Duodenal mucosa (tissue), 2 donors: ENCODE results near the gene TMEM170A.

Experiments used
- H3K27ac ChIP-seq: one replicate; pipeline ENCODE4 v1.7.0; 2013; ENCODE audit warnings: low read depth, low read length
- H3K27me3 ChIP-seq, 2 donors: one replicate each; pipeline ENCODE4 v1.7.0; 2013; ENCODE audit warnings: low read length in 2 of 2, control low read depth in 1 of 2; ENCODE audit not compliant: insufficient read depth in 2 of 2, control insufficient read depth in 1 of 2
- H3K36me3 ChIP-seq, 2 donors: one replicate each; pipeline ENCODE4 v1.7.0; 2013; ENCODE audit warnings: low read length in 2 of 2, control low read depth in 1 of 2; ENCODE audit not compliant: insufficient read depth in 2 of 2, control insufficient read depth in 1 of 2
- H3K4me1 ChIP-seq, 2 donors: one replicate each; pipeline ENCODE4 v1.7.0; 2013; ENCODE audit warnings: low read length in 2 of 2, control low read depth in 1 of 2; ENCODE audit not compliant: insufficient read depth in 2 of 2, control insufficient read depth in 1 of 2
- H3K4me3 ChIP-seq, 2 donors: one replicate each; pipeline ENCODE4 v1.7.0; 2013; ENCODE audit warnings: low read length in 2 of 2, low read depth in 1 of 2
- H3K9ac ChIP-seq, 2 donors: one replicate each; pipeline ENCODE4 v1.7.0; 2013; ENCODE audit warnings: low read length in 2 of 2, low read depth in 1 of 2
- H3K9me3 ChIP-seq, 2 donors: one replicate each; pipeline ENCODE4 v1.7.0; 2013; ENCODE audit warnings: low read length in 2 of 2, control low read depth in 1 of 2; ENCODE audit not compliant: control insufficient read depth in 1 of 2

The TMEM170A gene

DNA sequence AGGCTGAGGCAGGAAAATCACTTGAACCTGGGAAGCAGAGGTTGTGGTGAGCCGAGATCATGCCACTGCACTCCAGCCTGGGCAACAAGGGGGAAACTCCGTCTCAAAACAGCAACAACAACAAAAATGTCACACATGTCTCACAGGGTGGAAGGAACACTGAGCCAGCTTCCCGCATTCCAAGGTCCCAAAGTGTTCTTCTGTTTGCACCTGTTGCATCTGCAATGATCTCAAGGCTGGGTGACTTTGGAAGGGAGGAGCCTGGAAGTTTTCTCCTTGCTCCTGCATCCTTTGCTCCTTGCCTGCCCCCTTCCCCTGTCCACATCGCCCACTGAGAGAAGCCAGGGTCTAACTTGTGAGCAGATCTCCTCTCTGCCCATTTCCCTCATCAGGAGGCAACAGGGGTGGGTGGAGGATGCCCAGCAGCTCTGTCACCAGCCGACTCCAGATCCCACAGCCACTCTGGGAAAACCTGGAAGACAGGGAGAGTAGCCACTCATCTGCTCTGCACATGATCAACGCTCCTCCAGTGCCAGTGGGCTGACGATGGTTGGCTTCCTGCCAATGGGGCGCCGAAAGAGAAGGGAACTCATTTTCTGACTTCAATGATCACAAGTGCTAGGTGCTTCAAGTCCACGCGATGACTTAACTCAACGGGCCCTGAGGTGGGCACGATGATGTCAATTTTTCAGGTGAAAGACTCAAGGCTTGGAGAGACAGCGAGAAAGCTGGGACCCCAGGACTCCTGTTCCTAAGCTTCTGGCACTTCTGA is 18.1 kb upstream of the TMEM170A start:
- Histone ChIP-seq H3K27me3 (no peaks in the 10 kb centered on the region), H3K27ac (no peak overlapping the region)

DNA sequence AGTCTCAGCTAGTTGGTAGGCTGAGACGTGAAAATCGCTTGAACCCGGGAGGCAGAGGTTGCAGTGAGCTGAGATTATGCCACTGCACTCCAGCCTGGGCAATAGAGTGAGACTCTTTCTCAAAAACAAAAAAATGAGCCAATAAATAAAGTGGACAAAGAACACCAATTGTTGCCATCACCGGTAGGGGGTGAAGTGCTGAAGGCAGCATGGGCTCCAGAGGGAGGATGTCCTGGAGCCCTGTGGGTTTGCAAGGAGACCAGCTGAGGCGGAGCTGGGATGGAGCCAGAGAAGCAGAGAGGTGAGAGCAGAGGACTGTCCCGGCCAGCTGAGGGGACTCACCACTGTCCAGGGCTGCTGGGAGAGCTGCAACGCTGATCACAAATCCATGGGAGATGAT is 17.0 kb upstream of the TMEM170A start:
- Histone ChIP-seq H3K9me3 (no peaks in the 10 kb centered on the region), H3K9ac (no peak overlapping the region), H3K4me3 (no peak overlapping the region), H3K4me1 (peaks cover 16 to 19% of the 10 kb centered on the region in 2 donors), H3K27me3 (no peaks in the 10 kb centered on the region), H3K36me3 (no peaks in the 10 kb centered on the region), H3K27ac (no peak overlapping the region)

More for the DNA sequence above, 18.1 kb upstream of the TMEM170A start:
- Histone ChIP-seq H3K4me1 (peaks cover 22 to 26% of the 10 kb centered on the region in 2 donors), H3K4me3 (no peak overlapping the region), H3K9ac (no peak overlapping the region), H3K9me3 (no peaks in the 10 kb centered on the region), H3K36me3 (no peaks in the 10 kb centered on the region)

DNA sequence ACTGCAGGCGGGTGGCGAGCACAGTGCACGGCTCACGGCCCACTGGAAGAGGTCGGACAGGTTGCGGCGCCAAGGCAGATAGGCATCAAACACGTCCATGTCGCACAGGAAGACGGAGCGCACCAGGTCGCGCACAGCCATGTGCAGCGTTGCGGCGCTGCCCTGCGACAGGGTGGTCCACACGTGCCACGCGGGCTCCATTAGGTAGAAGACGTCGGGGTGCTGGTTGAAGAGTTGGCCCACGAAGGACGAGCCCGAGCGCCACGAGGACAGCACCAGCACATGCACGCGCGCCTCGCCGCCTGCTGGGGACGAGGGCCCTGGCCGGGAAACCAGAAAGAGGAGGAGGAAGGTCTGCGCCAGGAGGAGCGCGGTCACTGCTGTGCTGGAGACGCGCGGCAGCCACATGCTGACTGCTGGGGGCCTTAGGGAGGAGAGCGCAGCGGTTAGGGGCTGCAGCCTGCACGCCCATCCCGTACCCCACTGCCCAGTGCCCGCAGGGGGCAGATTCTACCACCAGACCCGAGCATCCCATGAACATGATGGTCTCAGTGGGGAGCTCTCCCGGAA is 15.0 kb upstream of the TMEM170A start:
- Histone ChIP-seq H3K4me1 (peaks cover 7 to 8% of the 10 kb centered on the region in 2 donors), H3K27me3 (no peaks in the 10 kb centered on the region), H3K27ac (no peak overlapping the region), H3K4me3 (no peak overlapping the region), H3K9ac (no peak overlapping the region), H3K9me3 (no peaks in the 10 kb centered on the region), H3K36me3 (no peaks in the 10 kb centered on the region)

DNA sequence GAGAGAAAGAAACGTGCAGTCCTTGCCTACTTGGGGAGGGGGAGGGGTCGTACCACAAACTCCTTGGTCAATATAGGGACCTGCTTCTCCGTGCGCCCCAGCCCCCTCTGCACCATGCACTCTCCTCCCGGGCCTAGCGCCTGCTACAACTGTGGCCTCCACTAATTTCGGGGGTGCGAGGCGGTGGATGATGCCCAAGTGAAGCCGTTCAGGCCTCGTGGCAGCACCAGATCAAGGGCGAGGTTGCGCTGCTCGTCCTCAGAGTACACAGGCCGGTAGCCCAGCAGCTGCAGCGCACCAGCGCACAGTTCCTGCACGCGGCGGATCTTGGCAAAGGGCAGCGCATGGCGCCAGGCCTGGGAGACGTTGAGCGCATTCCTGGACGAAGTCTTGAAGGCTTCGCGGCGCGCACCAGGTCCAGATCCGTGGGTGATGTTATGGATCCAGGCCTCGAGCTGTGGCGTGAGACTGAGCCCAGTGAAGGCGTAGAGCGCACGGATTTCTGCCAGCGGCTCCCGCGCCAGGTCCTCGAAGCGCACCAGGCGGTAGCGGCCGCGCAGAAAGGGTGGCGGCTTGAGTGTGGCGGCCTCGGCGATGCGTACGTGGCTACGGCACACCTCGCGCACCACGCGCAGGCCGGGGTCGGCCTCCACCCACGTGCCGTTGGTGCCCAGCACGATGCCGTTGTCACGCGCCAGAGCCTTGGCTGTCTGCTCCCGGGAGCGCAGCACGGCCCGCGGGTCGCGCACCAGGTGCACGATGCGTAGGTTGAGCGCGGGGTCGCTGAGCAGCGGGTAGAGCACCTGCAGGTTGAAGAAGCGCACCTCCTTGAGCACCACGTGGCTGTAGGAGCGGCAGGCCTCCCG is 14.2 kb upstream of the TMEM170A start:
- H3K4me1 ChIP-seq, result peaks cover 7 to 8% of the 10 kb centered on the region in 2 donors
- H3K36me3 ChIP-seq, result no peaks in the 10 kb centered on the region
- H3K27me3 ChIP-seq, result no peaks in the 10 kb centered on the region
- no peak overlapping the region for H3K9ac ChIP-seq
- H3K4me3 ChIP-seq, result no peak overlapping the region
- no peaks in the 10 kb centered on the region for H3K9me3 ChIP-seq
- no peak overlapping the region for H3K27ac ChIP-seq

DNA sequence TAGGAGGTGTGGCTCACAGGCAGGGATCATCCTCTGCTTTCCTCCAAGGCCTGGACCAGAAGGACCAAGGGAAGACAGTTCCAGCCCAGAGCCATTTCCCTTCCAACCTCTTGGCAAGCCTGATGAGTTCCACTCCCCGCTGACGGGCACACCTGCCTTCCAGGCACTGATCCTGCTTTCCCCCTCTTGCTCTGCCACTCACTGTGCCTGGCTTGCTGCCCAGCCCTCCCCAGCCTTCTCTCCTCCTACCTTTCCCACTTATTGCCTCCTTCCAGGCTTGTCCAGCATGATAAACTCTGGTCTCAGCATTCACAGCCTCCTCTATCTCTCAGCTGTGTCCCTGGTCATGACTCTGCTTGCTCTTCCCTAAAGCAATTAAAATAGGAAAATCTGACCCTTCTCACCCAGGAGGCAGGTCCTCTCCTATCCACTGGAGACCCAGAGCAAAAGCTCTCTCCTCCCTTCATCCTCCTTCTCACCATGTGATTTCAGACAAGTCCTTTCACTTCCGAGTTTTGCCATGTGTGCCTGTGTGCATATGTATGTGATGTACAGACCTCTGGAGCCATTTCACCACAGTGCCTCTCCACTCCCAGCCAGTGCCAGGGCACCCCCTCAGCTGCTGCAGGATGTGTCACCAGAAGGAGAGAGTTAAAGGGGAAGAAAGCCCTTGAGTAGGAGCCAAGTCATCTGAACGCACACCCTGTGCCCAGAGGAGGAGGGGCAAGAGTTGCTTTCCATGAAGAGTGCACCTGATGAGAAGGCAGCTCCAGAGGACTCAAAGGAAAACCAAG is 13.4 kb upstream of the TMEM170A start:
- Histone ChIP-seq H3K9me3 (no peaks in the 10 kb centered on the region), H3K9ac (no peak overlapping the region), H3K4me3 (no peak overlapping the region), H3K4me1 (peaks cover 7 to 8% of the 10 kb centered on the region in 2 donors), H3K27ac (no peak overlapping the region), H3K27me3 (no peaks in the 10 kb centered on the region), H3K36me3 (no peaks in the 10 kb centered on the region)

DNA sequence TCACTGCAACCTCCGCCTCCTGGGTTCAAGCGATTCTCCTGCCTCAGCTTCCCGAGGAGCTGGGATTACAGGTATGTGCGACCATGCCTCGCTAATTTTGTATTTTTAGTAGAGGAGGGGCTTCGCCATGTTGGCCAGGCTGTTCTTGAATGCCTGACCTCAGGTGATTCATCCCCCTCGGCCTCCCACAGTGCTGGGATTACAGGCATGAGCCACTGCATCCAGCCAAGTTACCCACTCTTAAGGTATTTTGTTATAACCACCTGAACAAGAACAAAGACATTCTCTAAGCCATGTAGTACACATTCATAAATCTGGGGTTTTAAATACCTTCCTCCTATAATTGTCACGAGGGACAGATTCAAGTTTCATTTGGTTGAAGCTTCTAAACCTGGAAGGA is 12.3 kb upstream of the TMEM170A start:
- Histone ChIP-seq H3K36me3 (no peaks in the 10 kb centered on the region), H3K4me3 (no peak overlapping the region), H3K9me3 (no peaks in the 10 kb centered on the region), H3K27ac (no peak overlapping the region), H3K9ac (no peak overlapping the region), H3K27me3 (no peaks in the 10 kb centered on the region), H3K4me1 (peaks cover 7 to 8% of the 10 kb centered on the region in 2 donors)

DNA sequence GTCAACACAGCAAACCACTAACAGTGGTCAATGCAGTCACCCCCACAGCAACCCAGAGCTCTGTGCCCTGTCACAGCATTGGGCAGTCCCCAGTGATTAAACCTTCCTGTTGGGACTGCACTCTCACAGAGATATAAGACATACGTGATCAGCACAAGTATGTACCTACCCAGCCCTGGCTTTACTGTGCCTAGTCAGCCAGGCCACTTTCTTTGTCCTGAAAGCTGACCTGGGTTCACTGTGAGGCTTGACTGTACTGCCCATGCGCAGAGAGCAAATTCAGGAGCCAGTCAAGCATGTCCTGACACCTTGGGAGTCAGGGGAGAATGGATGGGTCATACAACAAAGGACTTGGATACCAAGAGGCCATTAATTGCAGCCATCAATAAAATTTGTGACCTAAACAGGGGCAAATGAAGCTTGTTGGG is 10.9 kb upstream of the TMEM170A start:
- no peak overlapping the region for H3K9ac ChIP-seq

DNA sequence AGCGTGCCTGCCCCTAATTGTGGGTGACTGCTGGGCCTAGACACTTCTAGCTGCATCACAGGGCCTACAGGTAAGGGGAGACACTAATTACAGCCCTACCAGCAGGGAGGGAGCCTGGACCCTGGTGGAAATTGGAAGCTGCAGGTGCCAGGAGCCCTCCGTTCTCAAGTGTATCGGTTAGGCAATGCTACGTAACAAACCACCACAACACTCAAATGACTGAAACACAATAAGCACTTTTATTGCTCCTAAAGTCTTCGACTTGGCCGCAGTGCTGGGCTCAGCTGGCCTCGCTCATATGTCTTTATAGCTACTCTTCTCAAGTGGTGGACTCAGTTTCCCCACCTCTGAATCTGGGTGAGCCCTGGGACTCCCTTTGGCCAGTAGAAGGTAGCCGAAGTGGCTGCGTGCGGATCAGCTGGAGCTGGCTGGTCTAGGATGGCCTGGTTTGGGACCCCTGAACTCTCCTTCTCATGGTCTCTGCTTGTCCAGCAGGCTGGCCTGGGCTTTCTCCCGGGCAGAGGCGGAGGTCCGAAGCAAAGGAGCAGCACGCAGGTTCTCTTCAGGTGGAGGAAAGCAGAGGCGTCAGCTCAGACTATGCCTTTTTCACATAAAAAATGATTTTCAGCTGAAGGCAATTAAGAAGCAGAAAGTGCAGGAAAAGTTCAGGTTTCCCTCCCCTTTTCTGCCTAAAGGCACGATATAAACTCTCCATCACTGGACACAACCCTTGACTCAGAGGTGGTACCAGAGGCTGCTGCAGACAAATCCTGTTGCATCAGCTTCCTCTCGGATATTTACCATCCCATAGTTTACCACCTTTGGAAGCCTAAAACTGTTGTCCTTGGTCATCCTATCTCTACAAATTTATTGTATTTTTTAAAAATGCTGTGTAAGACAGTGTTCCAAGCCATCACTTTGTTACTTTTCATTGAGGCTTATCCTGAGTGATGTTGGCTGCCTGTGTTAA is 8.7 kb upstream of the TMEM170A start:
- peaks cover 6% of the 10 kb centered on the region in 2 donors for H3K4me1 ChIP-seq
- no peaks in the 10 kb centered on the region for H3K27me3 ChIP-seq
- no peaks in the 10 kb centered on the region for H3K9me3 ChIP-seq
- no peak overlapping the region for H3K9ac ChIP-seq
- no peaks in the 10 kb centered on the region for H3K36me3 ChIP-seq
- no peak overlapping the region for H3K27ac ChIP-seq
- no peak overlapping the region for H3K4me3 ChIP-seq

More for the DNA sequence above, 10.9 kb upstream of the TMEM170A start:
- H3K36me3 ChIP-seq, result no peaks in the 10 kb centered on the region
- H3K4me1 ChIP-seq, result peaks cover 7 to 8% of the 10 kb centered on the region in 2 donors
- H3K27me3 ChIP-seq, result no peaks in the 10 kb centered on the region
- H3K9me3 ChIP-seq, result no peaks in the 10 kb centered on the region
- H3K4me3 ChIP-seq, result no peak overlapping the region
- H3K27ac ChIP-seq, result no peak overlapping the region
